Heart right ventricle (tissue), 16 donors: Measurements from ENCODE around the gene CTSD. TPM values are rescaled to one million over a fixed set of nuclear protein-coding genes. Genes with fewer than 3 reads are reported as not detected.

Experiments
- ATAC-seq, 8 donors: fragments of 200-7000 bp; cut with Tn5 transposase; one replicate each; pipeline ENCODE4 v1.9.1; 2020; ENCODE audit warnings: mild to moderate bottlenecking in 8 of 8, moderate library complexity in 8 of 8, moderate number of reproducible peaks in 1 of 8
- DNase-seq, 2 donors: peaks; one replicate each; pipeline ENCODE4 v3.0.0-alpha.2; 2020
- H3K27ac ChIP-seq, 10 donors: fragments of 200-600 bp; sonication (generic) in 2 of 10; one replicate each; pipeline versions ENCODE4 v1.5.0 to v1.8.0; 2020 to 2022; ENCODE audit warnings: mild to moderate bottlenecking in 3 of 10
- H3K27me3 ChIP-seq, 7 donors: fragments of 200-600 bp; one replicate each; pipeline ENCODE4 v1.8.0; 2021 to 2022; ENCODE audit warnings: mild to moderate bottlenecking in 2 of 7
- H3K36me3 ChIP-seq, 9 donors: fragments of 200-600 bp; sonication (generic) in 1 of 9; one replicate each; pipeline versions ENCODE4 v1.5.0 to v1.8.0; 2020 to 2022; ENCODE audit warnings: mild to moderate bottlenecking in 2 of 9
- H3K4me1 ChIP-seq, 9 donors: fragments of 200-600 bp; sonication (generic) in 1 of 9; one replicate each; pipeline versions ENCODE4 v1.5.0 to v1.8.0; 2020 to 2022; ENCODE audit warnings: mild to moderate bottlenecking in 4 of 9
- H3K4me3 ChIP-seq, 10 donors: fragments of 200-600 bp; sonication (generic) in 2 of 10; one replicate each; pipeline versions ENCODE4 v1.5.0 to v1.8.0; 2020 to 2022; ENCODE audit warnings: mild to moderate bottlenecking in 7 of 10, moderate library complexity in 2 of 10
- H3K9me3 ChIP-seq, 11 donors: fragments of 200-600 bp in 10 of 11; sonication (generic) in 2 of 11; one replicate each; pipeline versions ENCODE4 v1.5.0 to v1.8.0; 2013 to 2022; ENCODE audit warnings: mild to moderate bottlenecking in 2 of 11, control low read depth in 1 of 11, moderate library complexity in 1 of 11
- CTCF ChIP-seq, 9 donors: fragments of 200-600 bp; sonication (generic) in 2 of 9; IDR thresholded peaks; one replicate each; pipeline versions ENCODE4 v1.5.0 to v1.8.0; 2021 to 2022; ENCODE audit warnings: antibody characterized with exemption in 9 of 9, mild to moderate bottlenecking in 5 of 9, moderate library complexity in 1 of 9
- WGBS, 2 donors: extraction: QIAGEN DNeasy Blood & Tissue Kit; methylation state at CpG; one replicate each; pipeline ENCODE4 v1.1.7; 2013; ENCODE audit warnings: inconsistent platforms in 1 of 2; 5-methylcytosine and 5-hydroxymethylcytosine counted together
- intact Hi-C, 10 donors: fragments of 100-400 bp; cut with DNase I; formaldehyde crosslinking; loops; one replicate each; pipeline versions ENCODE4 v1.11.1 to v1.14.2; 2022
- polyA plus RNA-seq, 2 donors: library from polyadenylated mRNA; stranded (reverse); fragments of 200-250 nt; gene quantifications; one replicate each; pipeline ENCODE4 v1.2.3, GENCODE V29; 2013
- total RNA-seq, 10 donors: library from RNA; stranded (reverse); fragmentation: NEBNext Ultra II Directional in 3 of 10; extraction: Animal tissue kit (Norgen Biotek cat#: 25700) in 3 of 10; gene quantifications; one replicate each; pipeline versions ENCODE4 v1.2.1 to v1.2.4, GENCODE V29; 2021 to 2023
- donor health status: Arrhythmogenic right ventricular cardiomyopathy.
- donor health status: ischemic (EF 13 %, LVEDD 7.1; RV severe dilation, severe dysfunction).
- donor health status: healthy with polysubstance abuse.
- donor health status: DM: no; HTN: yes; CAD: no.
- donor health status: DM: no; HTN: no; CAD: no.
- donor health status: ischemic (EF 25% LVEDD 6.9; RV normal size, moderate dysfunction).
- donor health status: ischemic (EF 25% LVEDD 5.7; RV mildly dilated, moderate dysfunction).
- donor health status: healthy.
- donor health status: DM: yes; HTN: yes; CAD: no.
- donor health status: Ischemic cardiomyopathy.
- donor health status: ischemic (EF 35%, LVEDD 5.7; RV mildly dilated, moderate dysfunction).
- donor health status: nonischemic (EF 11% LVEDD 7.7; RV severe dilation, severe dysfunction).
- donor health status: DM: yes; HTN: yes; CAD: no.
- donor health status: PGD.
- donor health status: ischemic (EF 29% LVEDD 5.4; RV normal size, mild dysfunction).
- donor health status: nonischemic (EF 23%, LVEDD 6.1; RV moderate dilation, normal function).

The CTSD gene
- total and polyA plus RNA-seq, 12 donors: 431 to 1,070 (median 786) TPM

GRCh38 chr11:1756791-1757771 is 6.6 kb downstream of the CTSD start:
- no peak for TF ChIP-seq CTCF (IDR thresholded peaks at IDR 0.05)
- Histone ChIP-seq H3K4me3 (peak overlapping the region in 1 of 10 donors; percentile 37), H3K9me3 (no peaks in the 10 kb centered on the region), H3K4me1 (peaks cover 38 to 90% (median 79%) of the 10 kb centered on the region in 9 donors), H3K36me3 (peaks cover 0 to 88% (median 44%) of the 10 kb centered on the region in 9 donors), H3K27me3 (no peaks in the 10 kb centered on the region), H3K27ac (peak overlapping the region; percentile 10 to 98 (median 79))
- 87 to 90% methylated on average over 41 of the region's 41 CpGs for WGBS, 2 donors
- ATAC-seq (no peak), DNase-seq (no peak)
- intact Hi-C loops: loop anchor here in 3 of 10 donors (5.0 to 10.0 kb wide), 3 partner anchors 50 to 545 kb away; partner anchors contain the start of genes C11orf21 (in 1 of the 3) and TSPAN32 (in 1 of the 3)

DNA sequence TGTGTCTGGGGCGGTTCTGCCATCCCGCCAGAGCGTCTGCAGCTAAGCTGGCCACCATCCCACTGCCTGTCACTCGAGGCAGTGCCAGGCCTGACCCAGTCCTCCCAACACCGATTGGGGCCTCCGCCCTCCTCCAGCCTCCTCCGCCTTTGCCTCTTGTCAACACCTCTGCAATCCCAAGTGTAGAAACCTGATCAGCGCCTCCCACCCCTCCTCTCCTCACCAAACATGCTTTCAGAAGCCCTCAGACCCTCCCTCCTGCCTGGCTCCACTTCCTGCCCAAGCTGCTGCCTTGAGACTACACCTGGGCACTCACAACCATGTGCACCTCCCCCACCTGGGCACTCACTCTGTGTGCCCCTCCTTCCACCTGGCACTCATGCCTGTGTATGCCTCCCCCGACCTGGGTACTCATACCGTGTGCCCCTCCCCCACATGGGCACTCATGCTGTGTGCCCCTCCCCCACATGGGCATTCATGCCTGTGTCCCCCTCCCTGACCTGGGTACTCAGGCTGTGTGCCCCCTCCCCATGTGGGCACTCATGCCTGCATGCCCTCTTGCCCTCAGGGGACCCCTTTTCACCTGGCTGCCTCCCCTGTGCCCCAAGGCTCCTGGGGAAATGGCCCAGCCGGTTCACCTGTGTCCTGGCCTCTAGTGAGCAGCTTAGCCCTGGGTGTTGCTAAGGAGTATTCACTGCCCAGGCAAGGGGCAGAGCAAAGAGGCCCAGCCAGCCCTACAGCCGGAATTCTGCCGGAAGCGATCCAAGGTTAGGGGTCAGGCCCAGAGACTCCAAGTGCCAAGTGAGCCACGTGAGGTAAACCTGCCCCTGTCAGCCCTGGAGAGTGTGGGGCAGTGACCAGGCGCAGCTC is 7.8 kb downstream of the CTSD start:
- peak; percentile 26 to 62 (median 50) for ATAC-seq
- WGBS, 2 donors: 53 to 57% methylated on average over 16 of the region's 16 CpGs
- intact Hi-C loops: loop anchor here in 3 of 10 donors (5.0 to 10.0 kb wide), 3 partner anchors 49 to 546 kb away; partner anchors contain the start of genes C11orf21 (in 1 of the 3) and TSPAN32 (in 1 of the 3)
- Histone ChIP-seq H3K4me3 (peak overlapping the region in 1 of 10 donors; percentile 5), H3K27me3 (no peaks in the 10 kb centered on the region), H3K9me3 (no peaks in the 10 kb centered on the region), H3K36me3 (peaks cover 0 to 90% (median 44%) of the 10 kb centered on the region in 9 donors), H3K4me1 (peaks cover 35 to 90% (median 79%) of the 10 kb centered on the region in 9 donors), H3K27ac (peak overlapping the region; percentile 10 to 98 (median 78))
- peak; percentile 66 to 73 for DNase-seq
- TF ChIP-seq CTCF (IDR thresholded peaks at IDR 0.05): no peak

- H3K36me3 ChIP-seq: peaks cover 0 to 86% (median 44%) of the 10 kb centered on the region in 9 donors
- H3K4me3 ChIP-seq: peak overlapping the region in 1 of 10 donors; percentile 5
- no peak for TF ChIP-seq CTCF (IDR thresholded peaks at IDR 0.05)
- H3K27ac ChIP-seq: peak overlapping the region in 8 of 10 donors; percentile 68 to 98 (median 78)
- H3K4me1 ChIP-seq: peaks cover 36 to 90% (median 79%) of the 10 kb centered on the region in 9 donors
- ATAC-seq (no peak), DNase-seq (no peak)
- H3K9me3 ChIP-seq: no peaks in the 10 kb centered on the region
- 60 to 74% methylated on average over 9 of the region's 9 CpGs for WGBS, 2 donors
- intact Hi-C loops: loop anchor here in 3 of 10 donors (5.0 to 10.0 kb wide), 3 partner anchors 48 to 547 kb away; partner anchors contain the start of genes C11orf21 (in 1 of the 3) and TSPAN32 (in 1 of the 3)
- H3K27me3 ChIP-seq: peaks cover 0 to under 1% (median 0%) of the 10 kb centered on the region in 7 donors
Measured at GRCh38 chr11:1755344-1755691, 8.4 kb downstream of the CTSD start.
